Measurements from ENCODE around the gene GLIS1.

GLIS1 gene

GRCh38 chr1:53698384-53698980 is 40.5 kb downstream of the GLIS1 start:
- TF ChIP-seq CTCF (conservative IDR thresholded peaks at IDR 0.05; ENCODE audit: low read length) = no peak
- no peak for TF ChIP-seq EZH2phosphoT487 (IDR thresholded peaks at IDR 0.05; ENCODE audit: borderline replicate concordance)
- no peak overlapping the region for H2AFZ ChIP-seq (ENCODE audit: low read length)
- H4K20me1 ChIP-seq (ENCODE audit: insufficient read depth, low read length, poor library complexity, severe bottlenecking) = no peaks in the 10 kb centered on the region
- H3K79me2 ChIP-seq (ENCODE audit: insufficient read depth, low read length) = no peaks in the 10 kb centered on the region
- no peaks in the 10 kb centered on the region for H3K36me3 ChIP-seq (ENCODE audit: insufficient read depth, low read length)
- H3F3A ChIP-seq (ENCODE audit: low read depth) = peaks cover 5% of the 10 kb centered on the region; the same call in 1 of the 2 replicates
- H3K27me3 ChIP-seq (ENCODE audit: insufficient read depth, low read length, poor library complexity, severe bottlenecking) = no peaks in the 10 kb centered on the region
- H3K9me2 ChIP-seq (replicated peaks; ENCODE audit: low read depth, low read length) = no peaks in the 10 kb centered on the region
- peak overlapping the region; percentile 76 for H3K4me2 ChIP-seq (ENCODE audit: low read depth, low read length, poor library complexity, severe bottlenecking)
- no peaks in the 10 kb centered on the region for H3K9me3 ChIP-seq (ENCODE audit: insufficient read depth, low read depth, low read length)
- H3K9ac ChIP-seq (ENCODE audit: low read depth, low read length, poor library complexity, severe bottlenecking) = peak overlapping the region; percentile 71
- H3K4me1 ChIP-seq (ENCODE audit: insufficient read depth, low read length, poor library complexity, severe bottlenecking) = peaks cover 74% of the 10 kb centered on the region
- peak overlapping the region; percentile 48 for H3K4me3 ChIP-seq (ENCODE audit: low read length, poor library complexity, severe bottlenecking)

GRCh38 chr1:53697721-53698383 is 41.1 kb downstream of the GLIS1 start:
- no peak for TF ChIP-seq CTCF (conservative IDR thresholded peaks at IDR 0.05; ENCODE audit: low read length)
- Histone ChIP-seq H3K4me3 (ENCODE audit: low read length, poor library complexity, severe bottlenecking) (peak overlapping the region; percentile 48), H3K79me2 (ENCODE audit: insufficient read depth, low read length) (no peaks in the 10 kb centered on the region), H3K4me1 (ENCODE audit: insufficient read depth, low read length, poor library complexity, severe bottlenecking) (peaks cover 78% of the 10 kb centered on the region), H3K9me2 (replicated peaks; ENCODE audit: low read depth, low read length) (no peaks in the 10 kb centered on the region), H3K9me3 (ENCODE audit: insufficient read depth, low read depth, low read length) (no peaks in the 10 kb centered on the region), H2AFZ (ENCODE audit: low read length) (no peak overlapping the region), H4K20me1 (ENCODE audit: insufficient read depth, low read length, poor library complexity, severe bottlenecking) (no peaks in the 10 kb centered on the region), H3K27me3 (ENCODE audit: insufficient read depth, low read length, poor library complexity, severe bottlenecking) (no peaks in the 10 kb centered on the region), H3K36me3 (ENCODE audit: insufficient read depth, low read length) (no peaks in the 10 kb centered on the region), H3K4me2 (ENCODE audit: low read depth, low read length, poor library complexity, severe bottlenecking) (peak overlapping the region; percentile 76), H3K9ac (ENCODE audit: low read depth, low read length, poor library complexity, severe bottlenecking) (peak overlapping the region; percentile 71), H3F3A (ENCODE audit: low read depth) (peaks cover 5% of the 10 kb centered on the region; the same call in 1 of the 2 replicates)

GRCh38 chr1:53696990-53697389 is 42.0 kb downstream of the GLIS1 start:
- Histone ChIP-seq H3K4me2 (ENCODE audit: low read depth, low read length, poor library complexity, severe bottlenecking) (peak overlapping the region; percentile 59), H3K9me2 (replicated peaks; ENCODE audit: low read depth, low read length) (no peaks in the 10 kb centered on the region)
- TF ChIP-seq EZH2phosphoT487 (IDR thresholded peaks at IDR 0.05; ENCODE audit: borderline replicate concordance) (no peak), CTCF (conservative IDR thresholded peaks at IDR 0.05; ENCODE audit: low read length) (no peak)

More at GRCh38 chr1:53696990-53697389, 42.0 kb downstream of the GLIS1 start:
- peaks cover 5% of the 10 kb centered on the region; the same call in 1 of the 2 replicates for H3F3A ChIP-seq (ENCODE audit: low read depth)
- no peaks in the 10 kb centered on the region for H3K79me2 ChIP-seq (ENCODE audit: insufficient read depth, low read length)
- peaks cover 70% of the 10 kb centered on the region for H3K4me1 ChIP-seq (ENCODE audit: insufficient read depth, low read length, poor library complexity, severe bottlenecking)
- H4K20me1 ChIP-seq (ENCODE audit: insufficient read depth, low read length, poor library complexity, severe bottlenecking) = no peaks in the 10 kb centered on the region
- H3K36me3 ChIP-seq (ENCODE audit: insufficient read depth, low read length) = no peaks in the 10 kb centered on the region
- peak overlapping the region; percentile 18 for H3K4me3 ChIP-seq (ENCODE audit: low read length, poor library complexity, severe bottlenecking)
- H3K9me3 ChIP-seq (ENCODE audit: insufficient read depth, low read depth, low read length) = no peaks in the 10 kb centered on the region
- no peaks in the 10 kb centered on the region for H3K27me3 ChIP-seq (ENCODE audit: insufficient read depth, low read length, poor library complexity, severe bottlenecking)
- H2AFZ ChIP-seq (ENCODE audit: low read length) = no peak overlapping the region
- peak overlapping the region; percentile 63 for H3K9ac ChIP-seq (ENCODE audit: low read depth, low read length, poor library complexity, severe bottlenecking)
